SK-N-SH (cell line): Measurements from ENCODE around the gene ZRANB3.

Experiments used
- EP300 ChIP-seq, 2 experiments: IDR thresholded peaks; 2 replicates each; pipeline versions ENCODE4 v1.4.0 to v1.6.1; 2012; ENCODE audit warnings: borderline replicate concordance in 1 of 2, low read depth in 1 of 2, low read length in 1 of 2
- TF ChIP-seq, protein P1 (sequence below): IDR thresholded peaks from 2 replicates; pipeline ENCODE4 v1.6.1; 2012; ENCODE audit warnings: mild to moderate bottlenecking, low read depth, low read length, moderate library complexity
- TF ChIP-seq, protein P2 (sequence below): fragments of 200-600 bp; sonication (generic); IDR thresholded peaks from 2 replicates; pipeline ENCODE4 v1.6.1; 2017; ENCODE audit warnings: antibody characterized with exemption, mild to moderate bottlenecking, moderate library complexity

DNA sequence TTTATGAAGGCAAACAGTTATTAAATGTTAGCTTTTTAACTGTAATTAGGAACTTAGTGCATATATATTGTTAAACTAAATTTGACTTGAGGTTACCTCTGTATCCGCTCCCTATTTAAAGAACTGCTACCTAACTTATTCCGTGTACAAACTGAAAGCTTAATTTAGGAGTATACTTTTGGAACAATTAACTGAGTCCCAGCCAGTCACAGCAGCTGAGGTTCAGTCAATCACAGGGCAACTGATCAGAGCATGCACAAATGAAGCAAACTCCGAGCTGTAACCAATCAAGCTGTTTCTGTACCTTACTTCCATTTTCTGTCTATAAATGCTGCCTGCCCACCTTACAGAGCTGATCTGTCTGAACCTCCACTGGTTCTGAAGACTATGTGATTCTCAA is 417.7 kb downstream of the ZRANB3 start:
- no peak for TF ChIP-seq EP300 (IDR thresholded peaks at IDR 0.05; ENCODE audit: borderline replicate concordance in 1 of 2, low read depth in 1 of 2, low read length in 1 of 2)
- TF ChIP-seq, protein P1, sequence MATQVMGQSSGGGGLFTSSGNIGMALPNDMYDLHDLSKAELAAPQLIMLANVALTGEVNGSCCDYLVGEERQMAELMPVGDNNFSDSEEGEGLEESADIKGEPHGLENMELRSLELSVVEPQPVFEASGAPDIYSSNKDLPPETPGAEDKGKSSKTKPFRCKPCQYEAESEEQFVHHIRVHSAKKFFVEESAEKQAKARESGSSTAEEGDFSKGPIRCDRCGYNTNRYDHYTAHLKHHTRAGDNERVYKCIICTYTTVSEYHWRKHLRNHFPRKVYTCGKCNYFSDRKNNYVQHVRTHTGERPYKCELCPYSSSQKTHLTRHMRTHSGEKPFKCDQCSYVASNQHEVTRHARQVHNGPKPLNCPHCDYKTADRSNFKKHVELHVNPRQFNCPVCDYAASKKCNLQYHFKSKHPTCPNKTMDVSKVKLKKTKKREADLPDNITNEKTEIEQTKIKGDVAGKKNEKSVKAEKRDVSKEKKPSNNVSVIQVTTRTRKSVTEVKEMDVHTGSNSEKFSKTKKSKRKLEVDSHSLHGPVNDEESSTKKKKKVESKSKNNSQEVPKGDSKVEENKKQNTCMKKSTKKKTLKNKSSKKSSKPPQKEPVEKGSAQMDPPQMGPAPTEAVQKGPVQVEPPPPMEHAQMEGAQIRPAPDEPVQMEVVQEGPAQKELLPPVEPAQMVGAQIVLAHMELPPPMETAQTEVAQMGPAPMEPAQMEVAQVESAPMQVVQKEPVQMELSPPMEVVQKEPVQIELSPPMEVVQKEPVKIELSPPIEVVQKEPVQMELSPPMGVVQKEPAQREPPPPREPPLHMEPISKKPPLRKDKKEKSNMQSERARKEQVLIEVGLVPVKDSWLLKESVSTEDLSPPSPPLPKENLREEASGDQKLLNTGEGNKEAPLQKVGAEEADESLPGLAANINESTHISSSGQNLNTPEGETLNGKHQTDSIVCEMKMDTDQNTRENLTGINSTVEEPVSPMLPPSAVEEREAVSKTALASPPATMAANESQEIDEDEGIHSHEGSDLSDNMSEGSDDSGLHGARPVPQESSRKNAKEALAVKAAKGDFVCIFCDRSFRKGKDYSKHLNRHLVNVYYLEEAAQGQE = no peak
- TF ChIP-seq, protein P2, sequence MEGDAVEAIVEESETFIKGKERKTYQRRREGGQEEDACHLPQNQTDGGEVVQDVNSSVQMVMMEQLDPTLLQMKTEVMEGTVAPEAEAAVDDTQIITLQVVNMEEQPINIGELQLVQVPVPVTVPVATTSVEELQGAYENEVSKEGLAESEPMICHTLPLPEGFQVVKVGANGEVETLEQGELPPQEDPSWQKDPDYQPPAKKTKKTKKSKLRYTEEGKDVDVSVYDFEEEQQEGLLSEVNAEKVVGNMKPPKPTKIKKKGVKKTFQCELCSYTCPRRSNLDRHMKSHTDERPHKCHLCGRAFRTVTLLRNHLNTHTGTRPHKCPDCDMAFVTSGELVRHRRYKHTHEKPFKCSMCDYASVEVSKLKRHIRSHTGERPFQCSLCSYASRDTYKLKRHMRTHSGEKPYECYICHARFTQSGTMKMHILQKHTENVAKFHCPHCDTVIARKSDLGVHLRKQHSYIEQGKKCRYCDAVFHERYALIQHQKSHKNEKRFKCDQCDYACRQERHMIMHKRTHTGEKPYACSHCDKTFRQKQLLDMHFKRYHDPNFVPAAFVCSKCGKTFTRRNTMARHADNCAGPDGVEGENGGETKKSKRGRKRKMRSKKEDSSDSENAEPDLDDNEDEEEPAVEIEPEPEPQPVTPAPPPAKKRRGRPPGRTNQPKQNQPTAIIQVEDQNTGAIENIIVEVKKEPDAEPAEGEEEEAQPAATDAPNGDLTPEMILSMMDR = no peak
